GM12892 (cell line): ENCODE data around the gene LONRF3.

ENCODE experiments used
- POLR2A ChIP-seq: IDR thresholded peaks from 2 replicates; pipeline ENCODE4 v1.6.1; 2011; ENCODE audit warnings: low read depth, low read length, control low read depth
- POLR2AphosphoS5 ChIP-seq: IDR thresholded peaks from 2 replicates; pipeline ENCODE4 v1.6.1; 2011; ENCODE audit warnings: low read depth, low read length, control low read depth
- TAF1 ChIP-seq: IDR thresholded peaks from 2 replicates; pipeline ENCODE4 v1.6.1; 2011; ENCODE audit warnings: low read depth, mild to moderate bottlenecking, control low read depth, low read length, borderline replicate concordance

DNA sequence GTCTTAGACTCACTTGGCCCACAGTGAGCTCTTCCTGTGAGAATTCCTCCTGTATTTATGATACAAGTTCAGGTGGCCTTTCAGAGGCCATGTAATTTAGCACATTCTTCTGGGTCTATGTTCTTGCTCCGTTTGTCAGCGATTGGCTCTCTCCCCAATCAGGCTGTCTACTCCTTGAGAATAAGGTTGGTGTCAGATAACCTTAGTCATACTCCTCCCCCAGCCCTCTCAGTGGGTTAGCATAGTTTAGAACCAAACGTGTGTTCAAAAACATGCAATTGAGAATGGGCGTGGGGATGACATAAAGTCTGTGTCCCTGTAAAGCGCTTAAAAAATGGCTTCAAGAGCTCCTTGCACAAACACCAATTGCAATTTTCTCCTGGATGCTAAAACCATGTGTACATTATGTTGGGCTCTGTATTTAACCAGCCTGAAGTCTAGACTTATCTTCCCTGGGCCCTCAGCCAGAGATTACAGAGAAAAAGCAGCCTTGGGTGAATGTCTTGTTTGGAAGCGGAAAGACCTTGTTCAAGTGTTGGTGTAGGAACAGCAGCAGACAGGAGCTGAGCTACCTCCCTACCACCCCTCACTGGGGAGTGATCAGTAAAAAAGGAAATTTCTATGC lies 88.4 kb downstream of the LONRF3 start:
- TF ChIP-seq POLR2A (no peak), POLR2AphosphoS5 (no peak), TAF1 (no peak)
